HG03064 (cell line): ENCODE results near the gene WNK1.
A peak's percentile ranks its signal among the peaks of the same experiment; 100 is the strongest.

Source experiments
- ATAC-seq: cut with Tn5 transposase; IDR thresholded peaks from one replicate; pipeline ENCODE4 v1.9.1; 2021; ENCODE audit warnings: low read depth; ENCODE audit not compliant: unreplicated experiment

Gene WNK1

GRCh38 chr12:936377-937345, 184.3 kb downstream of the WNK1 start:
- ATAC-seq, result no peak

- no peak for ATAC-seq
Observed at GRCh38 chr12:938810-939209, 186.4 kb downstream of the WNK1 start.

- no peak for ATAC-seq
Observed at GRCh38 chr12:943051-943450, 190.7 kb downstream of the WNK1 start.

- no peak for ATAC-seq
Observed at GRCh38 chr12:944211-944610, 191.8 kb downstream of the WNK1 start.

GRCh38 chr12:946212-946611, 193.8 kb downstream of the WNK1 start:
- ATAC-seq, result no peak

- ATAC-seq, result no peak
Observed at GRCh38 chr12:946631-947030, 194.3 kb downstream of the WNK1 start.

GRCh38 chr12:948238-948637, 195.9 kb downstream of the WNK1 start:
- no peak for ATAC-seq

- ATAC-seq, result peak; percentile 72
Observed at GRCh38 chr12:949453-950191, 197.2 kb downstream of the WNK1 start, which contains the start of gene RAD52. Gene RAD52, minus strand, starts transcription at chr12:949694. Its CDS starts 16,636 bp downstream, at chr12:933058.

GRCh38 chr12:951176-951575, 198.8 kb downstream of the WNK1 start:
- no peak for ATAC-seq

GRCh38 chr12:953776-954175, 201.4 kb downstream of the WNK1 start:
- no peak for ATAC-seq

- ATAC-seq, result no peak
Observed at GRCh38 chr12:954741-955140, 202.4 kb downstream of the WNK1 start.

- ATAC-seq, result no peak
Observed at GRCh38 chr12:955939-956338, 203.6 kb downstream of the WNK1 start.

- ATAC-seq, result peak; percentile 66
Observed at GRCh38 chr12:958588-959123, 206.3 kb downstream of the WNK1 start.
